A204.1 (cell line): ENCODE measurements around the gene DRAM2.

Source experiments
- FAIRE-seq: peaks from 2 replicates; lab custom pipeline; 2012; peaks lifted over from hg19 to GRCh38; lab: Jason Lieb, UNC

The DRAM2 gene

GRCh38 chr1:111139956-111140679, at the start of gene DRAM2, which contains the start of gene CEPT1:
DRAM2 (minus strand) TSS chr1:111140093; CDS start chr1:111131554, 8,539 bp downstream.
CEPT1 (plus strand) TSS chr1:111140223; CDS start chr1:111147715, 7,492 bp downstream.
- no peak for FAIRE-seq

GRCh38 chr1:111184663-111185062, 44.8 kb upstream of the DRAM2 start:
- peak; percentile 59 for FAIRE-seq

- no peak for FAIRE-seq
Observed at GRCh38 chr1:111183308-111184069, 43.6 kb upstream of the DRAM2 start.

GRCh38 chr1:111182052-111182451, 42.2 kb upstream of the DRAM2 start:
- FAIRE-seq: no peak

GRCh38 chr1:111179968-111180533, 40.2 kb upstream of the DRAM2 start:
- FAIRE-seq: no peak

- no peak for FAIRE-seq
Observed at GRCh38 chr1:111176678-111177077, 36.8 kb upstream of the DRAM2 start.

- no peak for FAIRE-seq
Observed at GRCh38 chr1:111175349-111175748, 35.5 kb upstream of the DRAM2 start.

GRCh38 chr1:111174070-111174469, 34.2 kb upstream of the DRAM2 start:
- no peak for FAIRE-seq

GRCh38 chr1:111172463-111172862, 32.6 kb upstream of the DRAM2 start:
- FAIRE-seq: no peak

- FAIRE-seq: no peak
Observed at GRCh38 chr1:111164151-111164550, 24.3 kb upstream of the DRAM2 start.

GRCh38 chr1:111163363-111163762, 23.5 kb upstream of the DRAM2 start:
- FAIRE-seq: no peak

- no peak for FAIRE-seq
Observed at GRCh38 chr1:111162488-111162880, 22.6 kb upstream of the DRAM2 start.

GRCh38 chr1:111161843-111162487, 22.1 kb upstream of the DRAM2 start:
- no peak for FAIRE-seq

GRCh38 chr1:111157431-111157830, 17.5 kb upstream of the DRAM2 start:
- FAIRE-seq: no peak

- no peak for FAIRE-seq
Observed at GRCh38 chr1:111154021-111154999, 14.4 kb upstream of the DRAM2 start.

GRCh38 chr1:111151838-111152237, 11.9 kb upstream of the DRAM2 start:
- FAIRE-seq: no peak

GRCh38 chr1:111148376-111148881, 8.5 kb upstream of the DRAM2 start:
- no peak for FAIRE-seq

- FAIRE-seq: no peak
Observed at GRCh38 chr1:111147948-111148347, 8.1 kb upstream of the DRAM2 start.

GRCh38 chr1:111145963-111146768, 6.3 kb upstream of the DRAM2 start:
- no peak for FAIRE-seq

- FAIRE-seq: no peak
Observed at GRCh38 chr1:111145542-111145941, 5.6 kb upstream of the DRAM2 start.
